B cell (primary cell): ENCODE data around the gene MAP7. TPM values are rescaled to one million over a fixed set of nuclear protein-coding genes. Genes with fewer than 3 reads are reported as not detected.

ENCODE experiments used
- ATAC-seq: fragments of 200-7000 bp; cut with Tn5 transposase; one replicate; pipeline ENCODE4 v1.10.0; 2021; ENCODE audit warnings: low read depth, mild to moderate bottlenecking, moderate number of reproducible peaks, moderate library complexity
- CTCF ChIA-PET: fragments of 350-600 bp; sonication (Branson Sonifier 250); formaldehyde crosslinking; loops from one replicate; lab custom pipeline; 2021; ENCODE audit warnings: antibody characterized with exemption, inconsistent platforms; lab: Charles Lee
- POLR2A ChIA-PET: fragments of 350-600 bp; sonication (Branson Sonifier 250); formaldehyde crosslinking; loops from one replicate; lab custom pipeline; 2021; ENCODE audit warnings: antibody characterized with exemption; lab: Charles Lee
- DNase-seq: peaks from one replicate; pipeline ENCODE4 v3.0.0; 2013
- H2AFZ ChIP-seq: 2 replicates; pipeline ENCODE4 v1.6.1; 2012; ENCODE audit warnings: mild to moderate bottlenecking, low read depth, low read length; ENCODE audit not compliant: insufficient read depth, poor library complexity, severe bottlenecking
- H3K27ac ChIP-seq, 2 donors: 1 replicate in 1 of 2; 2 replicates in 1 of 2; pipeline ENCODE4 v1.5.1; 2012 to 2013; ENCODE audit warnings: low read length in 2 of 2, mild to moderate bottlenecking in 2 of 2, moderate library complexity in 1 of 2
- H3K27me3 ChIP-seq, 4 experiments: fragments of 200-600 bp in 1 of 4; sonication (generic) in 1 of 4; replicated peaks in 1 of 4; 1 replicate in 2 of 4; 2 replicates in 2 of 4; pipeline versions ENCODE4 v1.6.1 to v1.7.0; 2013 to 2016; ENCODE audit warnings: low read length in 3 of 4, mild to moderate bottlenecking in 2 of 4, mixed read lengths in 1 of 4, moderate library complexity in 1 of 4; ENCODE audit not compliant: insufficient read depth in 4 of 4, control insufficient read depth in 3 of 4; ENCODE audit errors: control extremely low read depth in 1 of 4
- H3K36me3 ChIP-seq, 2 experiments: replicated peaks in 1 of 2; 1 replicate in 1 of 2; 2 replicates in 1 of 2; pipeline versions ENCODE4 v1.6.1 to v1.7.1; 2013; ENCODE audit warnings: low read length in 1 of 2; ENCODE audit not compliant: insufficient read depth in 2 of 2, control insufficient read depth in 1 of 2; ENCODE audit errors: control extremely low read depth in 1 of 2, extremely low read depth in 1 of 2
- H3K4me1 ChIP-seq, 2 donors: fragments of 200-600 bp in 1 of 2; sonication (generic) in 1 of 2; 1 replicate in 1 of 2; 2 replicates in 1 of 2; pipeline versions ENCODE4 v1.5.1 to v1.6.1; 2013 to 2017; ENCODE audit warnings: low read length in 2 of 2; ENCODE audit not compliant: control insufficient read depth in 2 of 2, insufficient read depth in 2 of 2
- H3K4me2 ChIP-seq: replicated peaks from 2 replicates; pipeline ENCODE3; 2012; ENCODE audit warnings: mild to moderate bottlenecking, low read depth, low read length; ENCODE audit not compliant: poor library complexity, severe bottlenecking
- H3K4me3 ChIP-seq, 5 experiments: fragments of 200-600 bp in 1 of 5; sonication (generic) in 1 of 5; 1 replicate in 3 of 5; 2 replicates in 2 of 5; pipeline versions ENCODE4 v1.5.1 to v1.7.0; 2011 to 2016; ENCODE audit warnings: low read length in 4 of 5, mild to moderate bottlenecking in 4 of 5, low read depth in 2 of 5, control low read depth in 1 of 5, moderate library complexity in 1 of 5; ENCODE audit not compliant: insufficient read depth in 1 of 5; ENCODE audit errors: control extremely low read depth in 1 of 5, extremely low read depth in 1 of 5
- H3K79me2 ChIP-seq: fragments of 200-600 bp; sonication (generic); one replicate; pipeline ENCODE4 v1.6.0; 2016; ENCODE audit warnings: low read length; ENCODE audit not compliant: control insufficient read depth, insufficient read depth
- H3K9ac ChIP-seq: fragments of 200-600 bp; sonication (generic); 2 replicates; pipeline ENCODE4 v1.6.1; 2017; ENCODE audit warnings: mild to moderate bottlenecking, low read length, moderate library complexity
- H3K9me3 ChIP-seq, 3 donors: one replicate each; pipeline versions ENCODE4 v1.6.1 to v1.7.1; 2013; ENCODE audit warnings: low read length in 2 of 3; ENCODE audit not compliant: control insufficient read depth in 2 of 3, insufficient read depth in 1 of 3; ENCODE audit errors: control extremely low read depth in 1 of 3
- H4K20me1 ChIP-seq: 2 replicates; pipeline ENCODE4 v1.6.0; 2012; ENCODE audit warnings: mild to moderate bottlenecking, low read length; ENCODE audit not compliant: insufficient read depth, control insufficient read depth, poor library complexity, severe bottlenecking
- H3K27ac Mint-ChIP-seq: one replicate; pipeline ENCODE4 v1.8.0; 2021; ENCODE audit warnings: mixed read lengths
- H3K27me3 Mint-ChIP-seq: one replicate; pipeline ENCODE4 v1.8.0; 2021; ENCODE audit warnings: mixed read lengths
- H3K4me1 Mint-ChIP-seq: one replicate; pipeline ENCODE4 v1.8.0; 2021; ENCODE audit warnings: mixed read lengths
- H3K4me3 Mint-ChIP-seq: one replicate; pipeline ENCODE4 v1.8.0; 2021; ENCODE audit warnings: mixed read lengths
- H3K9me3 Mint-ChIP-seq: one replicate; pipeline ENCODE4 v1.8.0; 2022; ENCODE audit warnings: mixed read lengths; ENCODE audit not compliant: insufficient read depth
- CTCF ChIP-seq: fragments of 200-600 bp; IDR thresholded peaks from one replicate; pipeline ENCODE4 v1.8.0; 2022; ENCODE audit warnings: antibody characterized with exemption, mild to moderate bottlenecking
- EZH2 ChIP-seq: IDR thresholded peaks from 2 replicates; pipeline ENCODE4 v1.6.1; 2012; ENCODE audit warnings: borderline replicate concordance, low read depth, mild to moderate bottlenecking, moderate library complexity, low read length; ENCODE audit not compliant: insufficient read depth, poor library complexity, severe bottlenecking
- WGBS: methylation state at CpG from one replicate; pipeline ENCODE4 v1.1.5; 2013; ENCODE audit warnings: missing lambda C conversion rate; ENCODE audit not compliant: insufficient coverage; 5-methylcytosine and 5-hydroxymethylcytosine counted together
- intact Hi-C: fragments of 100-400 bp; cut with micrococcal nuclease; formaldehyde crosslinking; loops from one replicate; pipeline ENCODE4 v1.10.0; 2022
- polyA plus RNA-seq: library from polyadenylated mRNA; depleted of rRNA; stranded (reverse); fragments of >200 nt; gene quantifications from 2 replicates; pipeline ENCODE4 v1.2.3, GENCODE V29; 2012
- total RNA-seq, 2 donors: library from RNA; stranded (reverse); fragments of 120-200 nt in 1 of 2; gene quantifications; 1 replicate in 1 of 2; 2 replicates in 1 of 2; pipeline versions ENCODE4 v1.2.3 to v1.2.4, GENCODE V29; 2013 to 2022

The MAP7 gene
- total and polyA plus RNA-seq, 2 donors (not counting 1 experiment from before 2014, with no cell fraction given), result 0.34 to 0.64 TPM

GRCh38 chr6:136445063-136445462, 105.2 kb downstream of the MAP7 start:
- Histone ChIP-seq H3K36me3 (no peaks in the 10 kb centered on the region), H4K20me1 (no peaks in the 10 kb centered on the region), H3K4me3 (no peak overlapping the region), H3K4me1 (no peaks in the 10 kb centered on the region), H3K4me2 (no peak overlapping the region), H3K27ac (no peak overlapping the region), H3K79me2 (no peaks in the 10 kb centered on the region), H2AFZ (no peak overlapping the region), H3K9me3 (no peaks in the 10 kb centered on the region), H3K27me3 (no peaks in the 10 kb centered on the region), H3K9ac (no peak overlapping the region)
- ChIA-PET POLR2A (no interaction called here), CTCF (no interaction called here)
- Mint-ChIP-seq H3K4me1 (no peaks in the 10 kb centered on the region), H3K27me3 (peaks cover 9% of the 10 kb centered on the region), H3K9me3 (no peaks in the 10 kb centered on the region), H3K4me3 (no peak overlapping the region), H3K27ac (no peak overlapping the region)
- ATAC-seq, result no peak
- DNase-seq, result no peak
- TF ChIP-seq EZH2 (no peak), CTCF (no peak)
- intact Hi-C loops, result no loop called here
- WGBS, result 100% methylated on average over 1 of the region's 3 CpGs

GRCh38 chr6:136440203-136440602, 110.0 kb downstream of the MAP7 start:
- no peaks in the 10 kb centered on the region for H3K27me3 ChIP-seq
- no peaks in the 10 kb centered on the region for H3K4me1 ChIP-seq
- WGBS, result 100% methylated on average over 1 of the region's 2 CpGs
- POLR2A ChIA-PET, result no interaction called here
- H3K4me1 Mint-ChIP-seq, result no peaks in the 10 kb centered on the region
- no peaks in the 10 kb centered on the region for H3K79me2 ChIP-seq
- no peak for DNase-seq
- ATAC-seq, result no peak
- no peak overlapping the region for H3K27ac Mint-ChIP-seq
- intact Hi-C loops, result no loop called here
- no peaks in the 10 kb centered on the region for H3K36me3 ChIP-seq
- peaks cover under 1% of the 10 kb centered on the region for H3K27me3 Mint-ChIP-seq
- no peak overlapping the region for H3K4me3 Mint-ChIP-seq
- CTCF ChIA-PET, result no interaction called here
- H3K9me3 Mint-ChIP-seq, result no peaks in the 10 kb centered on the region
- H3K27ac ChIP-seq, result no peak overlapping the region
- H4K20me1 ChIP-seq, result no peaks in the 10 kb centered on the region
- no peak overlapping the region for H2AFZ ChIP-seq
- H3K4me2 ChIP-seq, result no peak overlapping the region
- H3K9me3 ChIP-seq, result no peaks in the 10 kb centered on the region
- H3K9ac ChIP-seq, result no peak overlapping the region
- H3K4me3 ChIP-seq, result no peak overlapping the region
- TF ChIP-seq EZH2 (no peak), CTCF (no peak)
